Cardiac ventricle fibroblast (primary cell): Measurements from ENCODE around the gene DPEP2NB. TPM values are rescaled to one million over a fixed set of nuclear protein-coding genes. Genes with fewer than 3 reads are reported as not detected.

Source experiments
- total RNA-seq: library from RNA; depleted of rRNA; stranded (reverse); fragments of >200 nt; gene quantifications from 2 replicates; pipeline ENCODE4 v1.2.3, GENCODE V29; 2015

DPEP2NB gene
- total RNA-seq, result not detected in 2 replicates

GRCh38 chr16:68015681-68016080 is at the start of gene DPEP2NB:
TSS of gene DPEP2NB (minus strand) at chr16:68015911. CDS start at chr16:68015770, 141 bp downstream.

GRCh38 chr16:68022728-68023537 is 7.2 kb upstream of the DPEP2NB start, which contains the start of the genes DDX28 and DUS2:
TSS of gene DDX28 (minus strand) at chr16:68023232. CDS start at chr16:68023202, 30 bp downstream.
TSS of gene DUS2 (plus strand) at chr16:68023284. CDS start at chr16:68038024, 14,740 bp downstream.

GRCh38 chr16:67998779-67999688 is 16.7 kb downstream of the DPEP2NB start, which contains the start of gene DPEP2:
TSS of gene DPEP2 (minus strand) at chr16:67999484. CDS start at chr16:67993212, 6,272 bp downstream.

GRCh38 chr16:67979955-67980678 is 35.6 kb downstream of the DPEP2NB start, which contains the start of gene DPEP3:
TSS of gene DPEP3 (minus strand) at chr16:67980499. CDS start at chr16:67980380, 119 bp downstream.

GRCh38 chr16:67968400-67969253 is 47.1 kb downstream of the DPEP2NB start, which contains the start of gene SLC12A4:
TSS of gene SLC12A4 (minus strand) at chr16:67968637. CDS start at chr16:67968553, 84 bp downstream.

Other genes with a start within 250 kb of the DPEP2NB start
- gene RANBP10, start 209.4 kb downstream of the DPEP2NB start, total RNA-seq, result 5.7 and 5.8 TPM in 2 replicates
- 0.15 and 0.62 TPM in 2 replicates for gene TSNAXIP1, start 209.0 kb downstream of the DPEP2NB start, total RNA-seq
- gene THAP11, start 173.6 kb downstream of the DPEP2NB start, total RNA-seq, result 36.1 and 45.9 TPM in 2 replicates
- gene NUTF2, start 169.0 kb downstream of the DPEP2NB start, total RNA-seq, result 65.6 and 89.6 TPM in 2 replicates
- gene CENPT, start 168.2 kb downstream of the DPEP2NB start, total RNA-seq, result 22.8 and 25.8 TPM in 2 replicates
- gene EDC4, start 142.9 kb downstream of the DPEP2NB start, total RNA-seq, result 18.2 and 35.9 TPM in 2 replicates
- gene NRN1L, start 131.0 kb downstream of the DPEP2NB start, total RNA-seq, result not detected in 2 replicates
- gene PSKH1, start 122.7 kb downstream of the DPEP2NB start, total RNA-seq, result 21.5 and 24.1 TPM in 2 replicates
- 0.62 TPM in 1 of 2 replicates, not detected in the other for gene CTRL, start 84.0 kb downstream of the DPEP2NB start, total RNA-seq
- 42.9 and 45.7 TPM in 2 replicates for gene PSMB10, start 79.1 kb downstream of the DPEP2NB start, total RNA-seq
- gene LCAT, start 71.8 kb downstream of the DPEP2NB start, total RNA-seq, result 8.5 and 8.9 TPM in 2 replicates
- 32.1 and 42.1 TPM in 2 replicates for gene SLC12A4, start 47.3 kb downstream of the DPEP2NB start, total RNA-seq
- not detected in 2 replicates for gene DPEP3, start 35.4 kb downstream of the DPEP2NB start, total RNA-seq
- not detected in 2 replicates for gene DPEP2, start 16.4 kb downstream of the DPEP2NB start, total RNA-seq
- 5.5 and 5.8 TPM in 2 replicates for gene DDX28, start 7.3 kb upstream of the DPEP2NB start, total RNA-seq
- 4.6 and 4.9 TPM in 2 replicates for gene DUS2, start 7.4 kb upstream of the DPEP2NB start, total RNA-seq
- 15.7 and 18.8 TPM in 2 replicates for gene NFATC3, start 69.5 kb upstream of the DPEP2NB start, total RNA-seq
- gene ESRP2, start 220.2 kb upstream of the DPEP2NB start, total RNA-seq, result not detected in 2 replicates
- gene PLA2G15, start 229.5 kb upstream of the DPEP2NB start, total RNA-seq, result 11.7 and 13.8 TPM in 2 replicates
- 5.3 and 13.6 TPM in 2 replicates for gene SLC7A6, start 248.6 kb upstream of the DPEP2NB start, total RNA-seq